Esophagus muscularis mucosa (tissue), 3 donors: ENCODE results near the gene MANSC4.

Source experiments
- CTCF ChIP-seq, 3 experiments: fragments of 200-600 bp in 2 of 3; fragments of 450-650 bp in 1 of 3; sonication (generic) in 2 of 3; IDR thresholded peaks; one replicate each; pipeline ENCODE4 v1.5.1; 2017 to 2019; ENCODE audit warnings: antibody characterized with exemption in 3 of 3, mild to moderate bottlenecking in 2 of 3, moderate library complexity in 1 of 3
- POLR2A ChIP-seq: fragments of 450-650 bp; IDR thresholded peaks from one replicate; pipeline ENCODE4 v1.6.1; 2017; ENCODE audit warnings: antibody characterized with exemption, moderate library complexity, mild to moderate bottlenecking, low read depth
- POLR2AphosphoS5 ChIP-seq, 2 donors: sonication (generic); formaldehyde crosslinking; IDR thresholded peaks; one replicate each; pipeline ENCODE4 v1.6.1; 2017; ENCODE audit warnings: antibody characterized with exemption in 2 of 2

GRCh38 chr12:27814411-27814810 is 34.4 kb upstream of the MANSC4 start:
- TF ChIP-seq CTCF (IDR thresholded peaks at IDR 0.05) (no peak), POLR2A (no peak), POLR2AphosphoS5 (IDR thresholded peaks at IDR 0.05) (no peak)
